ENCODE measurements around the gene G6PC3.

DNA sequence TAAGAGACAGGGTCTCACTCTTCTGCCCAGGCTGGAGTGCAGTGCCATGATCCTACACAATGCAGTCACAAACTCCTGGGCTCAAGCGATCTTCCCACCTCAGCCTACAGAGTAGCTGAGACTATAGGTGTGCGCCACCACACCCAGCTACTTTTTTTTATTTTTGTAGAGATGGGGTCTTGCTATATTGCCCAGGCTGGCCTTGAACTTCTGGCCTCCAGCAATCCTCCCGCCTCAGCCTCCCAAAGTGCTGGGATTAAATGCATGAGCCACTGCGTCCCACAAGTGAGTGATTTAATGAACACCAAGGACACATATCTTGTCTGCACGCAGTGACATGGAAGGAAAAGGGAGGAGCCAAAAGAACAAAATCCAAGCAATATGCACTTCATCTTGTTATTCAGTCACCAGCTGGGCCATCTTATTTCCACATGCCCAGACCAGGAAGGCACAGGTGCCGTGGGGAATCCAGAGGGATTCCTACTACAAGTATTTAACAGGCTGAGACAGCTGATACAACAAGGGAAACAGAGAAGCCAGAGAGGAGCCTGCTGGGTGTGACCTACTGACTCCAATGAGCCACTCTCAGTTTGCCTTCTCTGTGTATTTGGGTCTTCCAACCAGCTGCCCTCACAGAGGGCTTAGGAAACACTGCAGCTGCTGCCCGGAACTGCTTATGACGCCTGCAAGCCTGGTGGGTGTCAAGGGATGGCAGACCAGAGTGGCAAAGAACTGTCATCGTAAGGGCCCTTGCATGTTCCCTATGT is 21.1 kb upstream of the G6PC3 start:
- TF ChIP-seq, protein P1, sequence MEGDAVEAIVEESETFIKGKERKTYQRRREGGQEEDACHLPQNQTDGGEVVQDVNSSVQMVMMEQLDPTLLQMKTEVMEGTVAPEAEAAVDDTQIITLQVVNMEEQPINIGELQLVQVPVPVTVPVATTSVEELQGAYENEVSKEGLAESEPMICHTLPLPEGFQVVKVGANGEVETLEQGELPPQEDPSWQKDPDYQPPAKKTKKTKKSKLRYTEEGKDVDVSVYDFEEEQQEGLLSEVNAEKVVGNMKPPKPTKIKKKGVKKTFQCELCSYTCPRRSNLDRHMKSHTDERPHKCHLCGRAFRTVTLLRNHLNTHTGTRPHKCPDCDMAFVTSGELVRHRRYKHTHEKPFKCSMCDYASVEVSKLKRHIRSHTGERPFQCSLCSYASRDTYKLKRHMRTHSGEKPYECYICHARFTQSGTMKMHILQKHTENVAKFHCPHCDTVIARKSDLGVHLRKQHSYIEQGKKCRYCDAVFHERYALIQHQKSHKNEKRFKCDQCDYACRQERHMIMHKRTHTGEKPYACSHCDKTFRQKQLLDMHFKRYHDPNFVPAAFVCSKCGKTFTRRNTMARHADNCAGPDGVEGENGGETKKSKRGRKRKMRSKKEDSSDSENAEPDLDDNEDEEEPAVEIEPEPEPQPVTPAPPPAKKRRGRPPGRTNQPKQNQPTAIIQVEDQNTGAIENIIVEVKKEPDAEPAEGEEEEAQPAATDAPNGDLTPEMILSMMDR (IDR thresholded peaks at IDR 0.05): no peak
- TF ChIP-seq POLR2A (IDR thresholded peaks at IDR 0.05): no peak

Measured in esophagus squamous epithelium (tissue), 4 donors.